Measurements from ENCODE around the gene TFPI. TPM values are rescaled to one million over a fixed set of nuclear protein-coding genes. Genes with fewer than 3 reads are reported as not detected.

TFPI gene
- total RNA-seq (104 and 122 TPM in 2 replicates), polyA plus RNA-seq (79.7 and 79.9 TPM in 2 replicates)

- peak; percentile 62 for DNase-seq (ENCODE audit: low spot score)
- Histone ChIP-seq H3K4me2 (peak within 1 kb of the TSS; percentile 71), H3K36me3 (replicated peaks; ENCODE audit: insufficient read depth, low read depth) (no peaks in the 10 kb centered on the region), H3K4me1 (ENCODE audit: insufficient read depth) (peaks cover 5% of the 10 kb centered on the region), H3K9me3 (ENCODE audit: low read depth) (no peaks in the 10 kb centered on the region), H4K20me1 (ENCODE audit: insufficient read depth, poor library complexity, severe bottlenecking) (no peaks in the 10 kb centered on the region), H3K27ac (peak within 1 kb of the TSS; percentile 92), H3K4me3 (peak within 1 kb of the TSS; percentile 47), H3K27me3 (no peaks in the 10 kb centered on the region), H3K79me2 (peaks cover 27% of the 10 kb centered on the region), H3K9me2 (replicated peaks; ENCODE audit: insufficient read depth) (no peaks in the 10 kb centered on the region), H2AFZ (peak within 1 kb of the TSS; percentile 86)
- 7% methylated on average over 9 of the region's 9 CpGs for WGBS (ENCODE audit: low lambda C conversion rate, missing lambda C conversion rate)
- no peak for TF ChIP-seq EZH2 (IDR thresholded peaks at IDR 0.05; ENCODE audit: borderline replicate concordance)
- TF ChIP-seq CTCF (IDR thresholded peaks at IDR 0.05; ENCODE audit: poor library complexity): no peak
- TF ChIP-seq EZH2phosphoT487 (IDR thresholded peaks at IDR 0.05; ENCODE audit: low read depth, severe bottlenecking, unreplicated experiment): no peak
These were observed at the start of gene TFPI for GRCh38 chr2:187554011-187554703. Gene TFPI, minus strand, starts transcription at chr2:187554435. Its CDS starts 50,667 bp downstream, at chr2:187503768.

- no peaks in the 10 kb centered on the region for H4K20me1 ChIP-seq (ENCODE audit: insufficient read depth, poor library complexity, severe bottlenecking)
- H3K4me2 ChIP-seq: no peak overlapping the region
- no peak overlapping the region for H2AFZ ChIP-seq
- no peaks in the 10 kb centered on the region for H3K36me3 ChIP-seq (replicated peaks; ENCODE audit: insufficient read depth, low read depth)
- TF ChIP-seq CTCF (IDR thresholded peaks at IDR 0.05; ENCODE audit: poor library complexity): peak; percentile 48
- no peak for TF ChIP-seq EZH2phosphoT487 (IDR thresholded peaks at IDR 0.05; ENCODE audit: low read depth, severe bottlenecking, unreplicated experiment)
- no peak for TF ChIP-seq EZH2 (IDR thresholded peaks at IDR 0.05; ENCODE audit: borderline replicate concordance)
- H3K27me3 ChIP-seq: no peaks in the 10 kb centered on the region
- no peak overlapping the region for H3K4me3 ChIP-seq
- no peak overlapping the region for H3K27ac ChIP-seq
- WGBS (ENCODE audit: low lambda C conversion rate, missing lambda C conversion rate): 58% methylated on average over 1 of the region's 1 CpG
- H3K9me3 ChIP-seq (ENCODE audit: low read depth): no peaks in the 10 kb centered on the region
- no peaks in the 10 kb centered on the region for H3K9me2 ChIP-seq (replicated peaks; ENCODE audit: insufficient read depth)
- DNase-seq (ENCODE audit: low spot score): no peak
- H3K4me1 ChIP-seq (ENCODE audit: insufficient read depth): no peaks in the 10 kb centered on the region
- no peaks in the 10 kb centered on the region for H3K79me2 ChIP-seq
These were observed 40.6 kb upstream of the TFPI start for GRCh38 chr2:187594801-187595200.

- H2AFZ ChIP-seq: no peak overlapping the region
- H3K4me1 ChIP-seq (ENCODE audit: insufficient read depth): no peaks in the 10 kb centered on the region
- DNase-seq (ENCODE audit: low spot score): no peak
- no peak overlapping the region for H3K4me2 ChIP-seq
- H3K4me3 ChIP-seq: no peak overlapping the region
- no peaks in the 10 kb centered on the region for H3K9me2 ChIP-seq (replicated peaks; ENCODE audit: insufficient read depth)
- TF ChIP-seq CTCF (IDR thresholded peaks at IDR 0.05; ENCODE audit: poor library complexity) (no peak), EZH2phosphoT487 (IDR thresholded peaks at IDR 0.05; ENCODE audit: low read depth, severe bottlenecking, unreplicated experiment) (no peak), EZH2 (IDR thresholded peaks at IDR 0.05; ENCODE audit: borderline replicate concordance) (no peak)
- WGBS (ENCODE audit: low lambda C conversion rate, missing lambda C conversion rate): 41% methylated on average over 1 of the region's 1 CpG
- H4K20me1 ChIP-seq (ENCODE audit: insufficient read depth, poor library complexity, severe bottlenecking): no peaks in the 10 kb centered on the region
- H3K9me3 ChIP-seq (ENCODE audit: low read depth): no peaks in the 10 kb centered on the region
- no peaks in the 10 kb centered on the region for H3K27me3 ChIP-seq
- H3K79me2 ChIP-seq: no peaks in the 10 kb centered on the region
- H3K27ac ChIP-seq: no peak overlapping the region
- H3K36me3 ChIP-seq (replicated peaks; ENCODE audit: insufficient read depth, low read depth): no peaks in the 10 kb centered on the region
These were observed 39.5 kb upstream of the TFPI start for GRCh38 chr2:187593697-187594096.

Measured in hepatocyte (in vitro differentiated cells).